PFSK-1 (cell line): ENCODE data around the gene GALNT12.

Source experiments
- POLR2AphosphoS5 ChIP-seq: IDR thresholded peaks from 2 replicates; pipeline ENCODE4 v1.6.1; 2012; ENCODE audit warnings: low read depth, mild to moderate bottlenecking, control low read depth, low read length, moderate library complexity
- TF ChIP-seq, protein P1 (sequence below), 2 experiments: IDR thresholded peaks; 2 replicates each; pipeline versions ENCODE4 v1.6.1 to v1.8.0; 2011 to 2012; ENCODE audit warnings: low read depth in 2 of 2, low read length in 2 of 2, control low read depth in 1 of 2, inconsistent platforms in 1 of 2, mild to moderate bottlenecking in 1 of 2, moderate library complexity in 1 of 2; ENCODE audit not compliant: insufficient read depth in 1 of 2

DNA sequence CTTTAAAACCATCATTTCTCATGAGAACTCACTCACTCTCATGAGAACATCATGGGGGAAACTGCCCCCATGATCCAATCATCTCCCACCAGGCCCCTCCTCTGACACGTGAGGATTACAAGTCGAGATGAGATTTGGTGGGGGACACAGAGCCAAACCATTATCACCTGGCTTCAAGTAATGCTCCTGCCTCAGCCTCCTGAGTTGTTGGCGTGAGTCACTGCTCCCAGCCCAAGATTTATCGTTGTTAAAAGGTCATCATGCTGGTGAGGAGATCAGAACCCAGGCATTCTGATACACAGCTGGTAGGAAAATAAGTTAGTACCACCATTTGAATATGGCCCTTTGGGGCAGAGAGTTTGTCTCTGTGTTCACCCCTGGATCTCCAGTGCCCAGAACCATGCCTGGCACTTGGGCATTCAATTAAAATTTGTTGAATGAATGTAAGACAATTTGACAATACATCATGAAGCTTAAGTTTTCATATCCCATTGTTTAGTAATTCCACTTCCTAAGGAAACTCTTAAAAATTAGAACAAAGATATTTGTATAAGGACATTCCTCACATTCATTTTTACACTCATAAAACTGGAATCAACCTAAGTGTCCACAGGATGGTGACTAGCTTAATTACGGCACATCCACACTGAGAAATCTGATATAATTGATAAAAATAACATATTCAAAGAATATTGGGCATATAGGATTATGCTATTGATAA lies 78.3 kb downstream of the GALNT12 start:
- TF ChIP-seq, protein P1, sequence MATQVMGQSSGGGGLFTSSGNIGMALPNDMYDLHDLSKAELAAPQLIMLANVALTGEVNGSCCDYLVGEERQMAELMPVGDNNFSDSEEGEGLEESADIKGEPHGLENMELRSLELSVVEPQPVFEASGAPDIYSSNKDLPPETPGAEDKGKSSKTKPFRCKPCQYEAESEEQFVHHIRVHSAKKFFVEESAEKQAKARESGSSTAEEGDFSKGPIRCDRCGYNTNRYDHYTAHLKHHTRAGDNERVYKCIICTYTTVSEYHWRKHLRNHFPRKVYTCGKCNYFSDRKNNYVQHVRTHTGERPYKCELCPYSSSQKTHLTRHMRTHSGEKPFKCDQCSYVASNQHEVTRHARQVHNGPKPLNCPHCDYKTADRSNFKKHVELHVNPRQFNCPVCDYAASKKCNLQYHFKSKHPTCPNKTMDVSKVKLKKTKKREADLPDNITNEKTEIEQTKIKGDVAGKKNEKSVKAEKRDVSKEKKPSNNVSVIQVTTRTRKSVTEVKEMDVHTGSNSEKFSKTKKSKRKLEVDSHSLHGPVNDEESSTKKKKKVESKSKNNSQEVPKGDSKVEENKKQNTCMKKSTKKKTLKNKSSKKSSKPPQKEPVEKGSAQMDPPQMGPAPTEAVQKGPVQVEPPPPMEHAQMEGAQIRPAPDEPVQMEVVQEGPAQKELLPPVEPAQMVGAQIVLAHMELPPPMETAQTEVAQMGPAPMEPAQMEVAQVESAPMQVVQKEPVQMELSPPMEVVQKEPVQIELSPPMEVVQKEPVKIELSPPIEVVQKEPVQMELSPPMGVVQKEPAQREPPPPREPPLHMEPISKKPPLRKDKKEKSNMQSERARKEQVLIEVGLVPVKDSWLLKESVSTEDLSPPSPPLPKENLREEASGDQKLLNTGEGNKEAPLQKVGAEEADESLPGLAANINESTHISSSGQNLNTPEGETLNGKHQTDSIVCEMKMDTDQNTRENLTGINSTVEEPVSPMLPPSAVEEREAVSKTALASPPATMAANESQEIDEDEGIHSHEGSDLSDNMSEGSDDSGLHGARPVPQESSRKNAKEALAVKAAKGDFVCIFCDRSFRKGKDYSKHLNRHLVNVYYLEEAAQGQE (IDR thresholded peaks at IDR 0.05; ENCODE audit: insufficient read depth in 1 of 2, low read depth in 2 of 2, low read length in 2 of 2), result no peak
- TF ChIP-seq POLR2AphosphoS5, result no peak
